Ishikawa (cell line): Measurements from ENCODE around the gene PEMT.

Source experiments
- EP300 ChIP-seq: IDR thresholded peaks from 2 replicates; pipeline ENCODE4 v1.6.1; 2012; ENCODE audit warnings: borderline replicate concordance
- YY1 ChIP-seq: IDR thresholded peaks from 2 replicates; pipeline ENCODE4 v1.6.1; 2012; ENCODE audit warnings: low read depth
- TF ChIP-seq, protein P1 (sequence below): IDR thresholded peaks from 2 replicates; pipeline ENCODE4 v1.6.1; 2012

DNA sequence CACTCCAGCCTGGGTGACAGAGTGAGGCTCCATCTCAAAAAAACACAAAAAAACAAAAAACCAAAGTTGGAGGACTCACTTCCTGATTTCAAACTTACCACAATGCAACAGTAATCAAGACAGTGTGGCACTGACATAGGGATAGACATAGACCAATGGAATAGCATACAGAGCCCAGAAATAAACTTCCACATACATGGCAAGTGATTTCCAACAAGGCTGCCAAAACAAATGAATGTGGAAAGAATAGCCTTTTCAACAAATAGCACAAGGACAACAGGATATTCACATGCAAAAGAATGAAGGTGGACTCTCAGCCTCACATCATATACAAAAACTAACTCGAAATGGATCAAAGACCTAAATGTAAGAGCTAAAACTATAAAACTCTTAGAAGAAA lies 58.5 kb downstream of the PEMT start:
- TF ChIP-seq EP300, result no peak
- TF ChIP-seq, protein P1, sequence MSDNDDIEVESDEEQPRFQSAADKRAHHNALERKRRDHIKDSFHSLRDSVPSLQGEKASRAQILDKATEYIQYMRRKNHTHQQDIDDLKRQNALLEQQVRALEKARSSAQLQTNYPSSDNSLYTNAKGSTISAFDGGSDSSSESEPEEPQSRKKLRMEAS, result no peak
- no peak for TF ChIP-seq YY1
